Gastroesophageal sphincter (tissue), 4 donors: Measurements from ENCODE around the gene TK1. TPM values are rescaled to one million over a fixed set of nuclear protein-coding genes. Genes with fewer than 3 reads are reported as not detected.

Source experiments
- ATAC-seq: fragments of 150-250 bp; one replicate; pipeline ENCODE4 v1.9.1; 2016; ENCODE audit warnings: mild to moderate bottlenecking, moderate library complexity
- H3K27ac ChIP-seq, 4 donors: fragments of 200-600 bp; sonication (generic) in 3 of 4; 1 replicate in 3 of 4; 2 replicates in 1 of 4; pipeline ENCODE4 v1.5.1; 2016 to 2019
- H3K27me3 ChIP-seq: fragments of 200-600 bp; sonication (generic); one replicate; pipeline ENCODE4 v1.5.1; 2019
- H3K36me3 ChIP-seq, 2 donors: fragments of 200-600 bp; sonication (generic); one replicate each; pipeline ENCODE4 v1.5.1; 2019; ENCODE audit warnings: control low read depth in 1 of 2
- H3K4me1 ChIP-seq, 3 donors: fragments of 200-600 bp; sonication (generic); 1 replicate in 2 of 3; 2 replicates in 1 of 3; pipeline ENCODE4 v1.5.1; 2016 to 2019; ENCODE audit warnings: control low read depth in 2 of 3
- H3K4me3 ChIP-seq, 2 donors: fragments of 200-600 bp; sonication (generic); one replicate each; pipeline ENCODE4 v1.5.1; 2019; ENCODE audit warnings: mild to moderate bottlenecking in 1 of 2, moderate library complexity in 1 of 2
- H3K9me3 ChIP-seq, 3 donors: fragments of 200-600 bp; sonication (generic); one replicate each; pipeline ENCODE4 v1.5.1; 2017 to 2019; ENCODE audit warnings: control low read depth in 2 of 3
- EP300 ChIP-seq: sonication (generic); formaldehyde crosslinking; IDR thresholded peaks from one replicate; pipeline ENCODE4 v1.6.1; 2017; ENCODE audit warnings: antibody characterized with exemption, mild to moderate bottlenecking
- POLR2A ChIP-seq, 2 donors: fragments of 450-650 bp; IDR thresholded peaks; one replicate each; pipeline ENCODE4 v1.6.1; 2017; ENCODE audit warnings: antibody characterized with exemption in 2 of 2, mild to moderate bottlenecking in 2 of 2, moderate library complexity in 1 of 2
- POLR2AphosphoS5 ChIP-seq: sonication (generic); formaldehyde crosslinking; IDR thresholded peaks from one replicate; pipeline ENCODE4 v1.6.1; 2017; ENCODE audit warnings: antibody characterized with exemption
- WGBS, 2 donors: methylation state at CpG; one replicate each; pipeline ENCODE4 v1.1.5; 2018; ENCODE audit warnings: low coverage in 1 of 2; 5-methylcytosine and 5-hydroxymethylcytosine counted together
- total RNA-seq, 4 donors: library from RNA; depleted of rRNA; stranded (reverse); fragments of >200 nt; gene quantifications; one replicate each; pipeline ENCODE4 v1.1.0, GENCODE V29; 2016
- TF ChIP-seq, protein P1 (sequence below), 4 experiments: fragments of 200-600 bp in 2 of 4; fragments of 450-650 bp in 2 of 4; sonication (generic) in 1 of 4; IDR thresholded peaks; one replicate each; pipeline ENCODE4 v1.5.1; 2017 to 2019; ENCODE audit warnings: antibody characterized with exemption in 4 of 4, mild to moderate bottlenecking in 2 of 4, moderate library complexity in 2 of 4

TK1 gene
- total RNA-seq, 4 donors from 2014 or later: 3.4 to 24.8 (median 12.1) TPM

GRCh38 chr17:78132767-78133178, 54.1 kb downstream of the TK1 start:
- no peak for ATAC-seq
- H3K27me3 ChIP-seq: peaks cover 59% of the 10 kb centered on the region
- peak overlapping the region in 1 of 2 donors; percentile 39 for H3K4me3 ChIP-seq
- no peaks in the 10 kb centered on the region for H3K36me3 ChIP-seq
- H3K9me3 ChIP-seq: no peaks in the 10 kb centered on the region
- no peak overlapping the region for H3K27ac ChIP-seq
- no peak for TF ChIP-seq EP300
- no peak for TF ChIP-seq POLR2A (IDR thresholded peaks at IDR 0.05)
- TF ChIP-seq, protein P1, sequence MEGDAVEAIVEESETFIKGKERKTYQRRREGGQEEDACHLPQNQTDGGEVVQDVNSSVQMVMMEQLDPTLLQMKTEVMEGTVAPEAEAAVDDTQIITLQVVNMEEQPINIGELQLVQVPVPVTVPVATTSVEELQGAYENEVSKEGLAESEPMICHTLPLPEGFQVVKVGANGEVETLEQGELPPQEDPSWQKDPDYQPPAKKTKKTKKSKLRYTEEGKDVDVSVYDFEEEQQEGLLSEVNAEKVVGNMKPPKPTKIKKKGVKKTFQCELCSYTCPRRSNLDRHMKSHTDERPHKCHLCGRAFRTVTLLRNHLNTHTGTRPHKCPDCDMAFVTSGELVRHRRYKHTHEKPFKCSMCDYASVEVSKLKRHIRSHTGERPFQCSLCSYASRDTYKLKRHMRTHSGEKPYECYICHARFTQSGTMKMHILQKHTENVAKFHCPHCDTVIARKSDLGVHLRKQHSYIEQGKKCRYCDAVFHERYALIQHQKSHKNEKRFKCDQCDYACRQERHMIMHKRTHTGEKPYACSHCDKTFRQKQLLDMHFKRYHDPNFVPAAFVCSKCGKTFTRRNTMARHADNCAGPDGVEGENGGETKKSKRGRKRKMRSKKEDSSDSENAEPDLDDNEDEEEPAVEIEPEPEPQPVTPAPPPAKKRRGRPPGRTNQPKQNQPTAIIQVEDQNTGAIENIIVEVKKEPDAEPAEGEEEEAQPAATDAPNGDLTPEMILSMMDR (IDR thresholded peaks at IDR 0.05): no peak
- no peak for TF ChIP-seq POLR2AphosphoS5
- WGBS, 2 donors: no CpG with 5 or more reads among the region's 9 CpGs
- H3K4me1 ChIP-seq: peaks cover 0 to 49% (median 23%) of the 10 kb centered on the region in 3 donors

- H3K27me3 ChIP-seq: peaks cover 65% of the 10 kb centered on the region
- TF ChIP-seq POLR2AphosphoS5 (no peak), EP300 (no peak), POLR2A (IDR thresholded peaks at IDR 0.05) (no peak)
- TF ChIP-seq, protein P1 (IDR thresholded peaks at IDR 0.05): no peak
- no peaks in the 10 kb centered on the region for H3K36me3 ChIP-seq
- 93% methylated on average over 5 of the region's 38 CpGs; no CpG with 5 or more reads in 1 of the 2 donors for WGBS, 2 donors
- peak overlapping the region in 1 of 2 donors; percentile 39 for H3K4me3 ChIP-seq
- H3K4me1 ChIP-seq: peaks cover 0 to 55% (median 23%) of the 10 kb centered on the region in 3 donors
- ATAC-seq: no peak
- H3K27ac ChIP-seq: peak overlapping the region in 1 of 4 donors; percentile 17
- no peaks in the 10 kb centered on the region for H3K9me3 ChIP-seq
Observed at GRCh38 chr17:78132084-78132676, 54.7 kb downstream of the TK1 start.

- Histone ChIP-seq H3K27me3 (peaks cover 70% of the 10 kb centered on the region), H3K4me1 (peaks cover 0 to 62% (median 26%) of the 10 kb centered on the region in 3 donors), H3K36me3 (no peaks in the 10 kb centered on the region), H3K27ac (peak overlapping the region in 1 of 4 donors; percentile 81), H3K4me3 (peak overlapping the region in 1 of 2 donors; percentile 39), H3K9me3 (no peaks in the 10 kb centered on the region)
- TF ChIP-seq EP300 (no peak), POLR2A (IDR thresholded peaks at IDR 0.05) (no peak), POLR2AphosphoS5 (no peak)
- TF ChIP-seq, protein P1 (IDR thresholded peaks at IDR 0.05): no peak
- ATAC-seq: no peak
- WGBS, 2 donors: 0% methylated on average over 2 of the region's 74 CpGs; no CpG with 5 or more reads in 1 of the 2 donors
Observed at GRCh38 chr17:78131172-78132083, 55.4 kb downstream of the TK1 start.

DNA sequence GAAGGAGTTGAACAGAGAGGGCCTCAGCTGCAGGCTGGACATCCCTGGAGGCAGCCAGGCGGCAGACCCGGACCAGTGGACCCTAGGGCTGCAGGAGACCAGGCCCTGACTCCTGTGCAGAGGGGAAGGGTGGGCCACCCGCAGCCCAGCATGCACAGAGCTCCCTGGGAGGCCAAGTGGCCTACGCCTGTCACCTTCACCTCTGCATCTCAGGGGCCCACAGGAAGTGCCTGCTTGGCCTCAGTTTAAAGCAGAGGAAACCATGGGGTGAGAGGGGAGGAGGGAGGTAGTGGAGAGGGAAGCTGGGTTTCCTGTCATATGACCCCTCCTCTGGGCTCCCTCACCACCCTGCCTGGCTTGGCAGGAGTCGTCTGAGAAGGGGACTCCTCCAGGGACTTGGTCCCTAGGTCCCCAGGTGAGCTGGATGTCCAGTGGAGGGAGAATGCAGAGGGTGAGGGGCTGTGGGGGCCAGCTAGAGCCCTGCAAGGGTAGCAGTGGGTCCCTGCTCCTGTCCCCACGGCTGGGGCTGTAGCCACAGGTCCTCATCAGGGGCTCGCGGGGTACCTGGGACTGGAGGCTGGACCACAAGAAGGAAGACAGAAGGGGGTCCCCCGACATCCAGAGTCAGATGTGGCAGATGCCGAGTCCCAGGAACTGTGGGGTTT, 56.3 kb downstream of the TK1 start, which contains the start of gene TMC8:
TSS of gene TMC8 (plus strand) at position 335 of the 665 bp plus-strand sequence. CDS start 818 bp downstream, outside the sequence.
- peaks cover 70% of the 10 kb centered on the region for H3K27me3 ChIP-seq
- WGBS, 2 donors: 80 to 100% methylated on average over 1 to 2 of the region's 10 CpGs
- H3K4me1 ChIP-seq: peaks cover 0 to 71% (median 34%) of the 10 kb centered on the region in 3 donors
- no peak for ATAC-seq
- H3K9me3 ChIP-seq: no peaks in the 10 kb centered on the region
- H3K4me3 ChIP-seq: peak within 1 kb of the TSS in 1 of 2 donors; percentile 39
- TF ChIP-seq EP300 (no peak), POLR2AphosphoS5 (no peak), POLR2A (IDR thresholded peaks at IDR 0.05) (no peak)
- TF ChIP-seq, protein P1 (IDR thresholded peaks at IDR 0.05): no peak
- peaks cover 0 to 4% of the 10 kb centered on the region in 2 donors for H3K36me3 ChIP-seq
- peak within 1 kb of the TSS in 2 of 4 donors; percentile 55 to 81 for H3K27ac ChIP-seq
